Lower leg skin (tissue), 3 donors: ENCODE data around the gene SLX9.

ENCODE experiments used
- CTCF ChIP-seq, 3 donors: fragments of 450-650 bp; IDR thresholded peaks; one replicate each; pipeline ENCODE4 v1.5.1; 2016; ENCODE audit warnings: antibody characterized with exemption in 3 of 3, mild to moderate bottlenecking in 3 of 3, moderate library complexity in 2 of 3
- POLR2A ChIP-seq, 2 donors: fragments of 450-650 bp; IDR thresholded peaks; one replicate each; pipeline ENCODE4 v1.6.1; 2016 to 2017; ENCODE audit warnings: antibody characterized with exemption in 2 of 2, mild to moderate bottlenecking in 1 of 2, moderate library complexity in 1 of 2

- TF ChIP-seq CTCF (IDR thresholded peaks at IDR 0.05): no peak
- TF ChIP-seq POLR2A (IDR thresholded peaks at IDR 0.05): no peak
Measured at GRCh38 chr21:44994695-44995342, 55.0 kb downstream of the SLX9 start.
